Naive thymus-derived CD4-positive, alpha-beta T cell (primary cell): ENCODE data around the gene SUGCT. TPM values are rescaled to one million over a fixed set of nuclear protein-coding genes. Genes with fewer than 3 reads are reported as not detected.

ENCODE experiments used
- ATAC-seq: fragments of 150-1000 bp; cut with Tn5 transposase; 2 replicates; pipeline ENCODE4 v1.10.0; 2021; ENCODE audit warnings: mild to moderate bottlenecking, moderate library complexity
- CTCF ChIA-PET: fragments of 350-600 bp; sonication (Branson Sonifier 250); formaldehyde crosslinking; loops from one replicate; lab custom pipeline; 2021; ENCODE audit warnings: antibody characterized with exemption; lab: Charles Lee
- POLR2A ChIA-PET: fragments of 350-600 bp; sonication (Branson Sonifier 250); formaldehyde crosslinking; loops from one replicate; lab custom pipeline; 2021; ENCODE audit warnings: antibody characterized with exemption, inconsistent platforms; lab: Charles Lee
- DNase-seq, 9 donors: peaks; one replicate each; pipeline versions ENCODE4 v3.0.0 to v3.0.0-alpha.2; 2020 to 2022; ENCODE audit warnings: mixed read lengths in 1 of 9
- H3K27ac ChIP-seq: one replicate; pipeline ENCODE4 v1.7.0; 2013; ENCODE audit warnings: mild to moderate bottlenecking, low read depth, low read length, moderate library complexity
- H3K27me3 ChIP-seq, 2 donors: one replicate each; pipeline ENCODE4 v1.7.0; 2013; ENCODE audit warnings: low read length in 2 of 2, mild to moderate bottlenecking in 2 of 2, moderate library complexity in 2 of 2; ENCODE audit not compliant: control insufficient read depth in 2 of 2, insufficient read depth in 2 of 2
- H3K36me3 ChIP-seq, 3 experiments: 1 replicate in 2 of 3; 2 replicates in 1 of 3; pipeline ENCODE4 v1.7.0; 2013; ENCODE audit warnings: low read length in 3 of 3, mild to moderate bottlenecking in 3 of 3, moderate library complexity in 1 of 3; ENCODE audit not compliant: insufficient read depth in 3 of 3, control insufficient read depth in 2 of 3
- H3K4me1 ChIP-seq, 2 donors: one replicate each; pipeline ENCODE4 v1.7.0; 2013; ENCODE audit warnings: low read length in 2 of 2, mild to moderate bottlenecking in 2 of 2, moderate library complexity in 1 of 2; ENCODE audit not compliant: control insufficient read depth in 2 of 2, insufficient read depth in 2 of 2
- H3K4me3 ChIP-seq: 2 replicates; pipeline ENCODE4 v1.7.0; 2013; ENCODE audit warnings: mild to moderate bottlenecking, low read length
- H3K9me3 ChIP-seq, 3 experiments: 1 replicate in 2 of 3; 2 replicates in 1 of 3; pipeline ENCODE4 v1.7.0; 2013; ENCODE audit warnings: low read length in 3 of 3; ENCODE audit not compliant: control insufficient read depth in 2 of 3
- H3K27ac Mint-ChIP-seq, 9 donors: one replicate each; pipeline ENCODE4 v1.8.0; 2020 to 2022; ENCODE audit warnings: mixed read lengths in 9 of 9, mild to moderate bottlenecking in 8 of 9, moderate library complexity in 5 of 9, inconsistent platforms in 2 of 9
- H3K27me3 Mint-ChIP-seq, 5 donors: one replicate each; pipeline ENCODE4 v1.8.0; 2021 to 2022; ENCODE audit warnings: mixed read lengths in 5 of 5, mild to moderate bottlenecking in 1 of 5
- H3K36me3 Mint-ChIP-seq, 5 donors: one replicate each; pipeline ENCODE4 v1.8.0; 2020 to 2022; ENCODE audit warnings: mixed read lengths in 5 of 5, mild to moderate bottlenecking in 3 of 5, inconsistent platforms in 1 of 5
- H3K4me1 Mint-ChIP-seq, 7 donors: one replicate each; pipeline ENCODE4 v1.8.0; 2020 to 2022; ENCODE audit warnings: mixed read lengths in 7 of 7, mild to moderate bottlenecking in 3 of 7, inconsistent platforms in 1 of 7
- H3K4me3 Mint-ChIP-seq, 10 donors: one replicate each; pipeline ENCODE4 v1.8.0; 2020 to 2022; ENCODE audit warnings: mild to moderate bottlenecking in 10 of 10, mixed read lengths in 10 of 10, moderate library complexity in 6 of 10, inconsistent platforms in 2 of 10
- H3K9me3 Mint-ChIP-seq, 11 donors: one replicate each; pipeline ENCODE4 v1.8.0; 2020 to 2022; ENCODE audit warnings: mixed read lengths in 11 of 11, mild to moderate bottlenecking in 4 of 11, inconsistent platforms in 1 of 11, moderate library complexity in 1 of 11
- intact Hi-C, 2 donors: fragments of 100-400 bp; cut with micrococcal nuclease; formaldehyde crosslinking; loops; one replicate each; pipeline ENCODE4 v1.15.1; 2023
- polyA plus RNA-seq, 2 donors: library from polyadenylated mRNA; unstranded; fragments of 300-500 nt; fragmentation: Illumina TruSeq; gene quantifications; one replicate each; pipeline ENCODE4 v1.2.3, GENCODE V29; 2021
- total RNA-seq, 6 experiments: library from RNA in 5 of 6; stranded (reverse) in 5 of 6; gene quantifications; 1 replicate in 5 of 6; 2 replicates in 1 of 6; pipeline ENCODE4 v1.2.3 and lab custom pipeline; 2021 to 2026

Gene SUGCT
- total and polyA plus RNA-seq, 7 experiments from 2014 or later: 0.95 to 2.7 (median 2.2) TPM; not detected in 1

- no peaks in the 10 kb centered on the region for H3K4me1 Mint-ChIP-seq
These were observed 221.5 kb downstream of the SUGCT start for GRCh38 chr7:40356312-40356711.

DNA sequence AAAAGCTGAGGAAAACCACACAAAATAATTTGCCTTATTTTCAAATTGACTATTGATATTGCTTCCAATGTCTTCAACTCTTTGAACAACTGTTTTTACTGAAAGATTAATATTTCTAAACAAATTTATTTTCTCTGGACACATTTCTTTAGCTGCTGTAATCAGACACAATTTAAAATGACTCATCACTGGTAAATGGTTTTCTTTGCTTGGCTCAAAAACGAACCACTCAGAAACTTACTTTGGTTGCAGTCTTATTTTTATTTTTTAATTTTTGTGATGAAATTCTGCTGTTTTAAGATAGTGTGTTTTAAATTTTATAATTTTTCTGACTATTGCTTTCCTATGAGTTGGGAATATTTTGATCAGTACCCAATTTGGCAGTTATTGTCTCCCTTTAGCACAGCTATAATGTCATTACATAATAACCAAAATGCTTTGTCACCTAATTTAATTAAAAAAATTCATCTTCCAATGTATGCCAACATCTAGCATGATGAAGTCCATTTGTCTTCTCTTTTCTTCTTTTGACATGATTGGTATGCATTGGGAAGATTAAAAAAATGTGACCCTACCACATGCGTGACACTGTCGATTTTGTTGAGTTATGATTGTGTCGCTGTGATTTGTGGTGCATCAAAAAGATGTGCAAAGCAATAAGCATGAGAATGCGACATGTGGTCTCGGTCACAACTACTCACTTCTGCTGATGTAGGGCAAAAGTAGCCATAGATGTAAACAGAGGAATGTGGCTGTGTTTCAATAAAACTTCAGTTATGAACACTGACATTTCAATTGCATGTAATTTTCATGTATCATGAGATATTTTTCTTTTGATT is 222.3 kb downstream of the SUGCT start:
- H3K4me3 ChIP-seq: no peak overlapping the region
- no peaks in the 10 kb centered on the region for H3K4me1 Mint-ChIP-seq
- peaks cover 0 to 5% (median 0%) of the 10 kb centered on the region in 5 donors for H3K27me3 Mint-ChIP-seq
- H3K4me3 Mint-ChIP-seq: no peak overlapping the region
- H3K27ac ChIP-seq: no peak overlapping the region
- no peaks in the 10 kb centered on the region for H3K4me1 ChIP-seq
- CTCF ChIA-PET: no interaction called here
- no peaks in the 10 kb centered on the region for H3K27me3 ChIP-seq
- H3K27ac Mint-ChIP-seq: no peak overlapping the region
- no peaks in the 10 kb centered on the region for H3K9me3 ChIP-seq
- H3K9me3 Mint-ChIP-seq: peaks cover 0 to 7% (median 0%) of the 10 kb centered on the region in 11 donors
- DNase-seq (no peak), ATAC-seq (no peak)
- intact Hi-C loops: no loop called here
- H3K36me3 ChIP-seq: no peaks in the 10 kb centered on the region
- H3K36me3 Mint-ChIP-seq: peaks cover 0 to 4% (median 0%) of the 10 kb centered on the region in 5 donors
- POLR2A ChIA-PET: no interaction called here

More at GRCh38 chr7:40356312-40356711, 221.5 kb downstream of the SUGCT start:
- Mint-ChIP-seq H3K27me3 (peaks cover 0 to 6% (median 0%) of the 10 kb centered on the region in 5 donors), H3K4me3 (no peak overlapping the region), H3K27ac (no peak overlapping the region), H3K36me3 (peaks cover 0 to 4% (median 0%) of the 10 kb centered on the region in 5 donors), H3K9me3 (peaks cover 0 to 6% (median 0%) of the 10 kb centered on the region in 11 donors)
- H3K27ac ChIP-seq: no peak overlapping the region
- no peak overlapping the region for H3K4me3 ChIP-seq
- intact Hi-C loops: no loop called here
- no peak for ATAC-seq
- H3K27me3 ChIP-seq: no peaks in the 10 kb centered on the region
- H3K4me1 ChIP-seq: no peaks in the 10 kb centered on the region
- no peaks in the 10 kb centered on the region for H3K9me3 ChIP-seq
- CTCF ChIA-PET: no interaction called here
- H3K36me3 ChIP-seq: no peaks in the 10 kb centered on the region
- no peak for DNase-seq
- POLR2A ChIA-PET: no interaction called here

DNA sequence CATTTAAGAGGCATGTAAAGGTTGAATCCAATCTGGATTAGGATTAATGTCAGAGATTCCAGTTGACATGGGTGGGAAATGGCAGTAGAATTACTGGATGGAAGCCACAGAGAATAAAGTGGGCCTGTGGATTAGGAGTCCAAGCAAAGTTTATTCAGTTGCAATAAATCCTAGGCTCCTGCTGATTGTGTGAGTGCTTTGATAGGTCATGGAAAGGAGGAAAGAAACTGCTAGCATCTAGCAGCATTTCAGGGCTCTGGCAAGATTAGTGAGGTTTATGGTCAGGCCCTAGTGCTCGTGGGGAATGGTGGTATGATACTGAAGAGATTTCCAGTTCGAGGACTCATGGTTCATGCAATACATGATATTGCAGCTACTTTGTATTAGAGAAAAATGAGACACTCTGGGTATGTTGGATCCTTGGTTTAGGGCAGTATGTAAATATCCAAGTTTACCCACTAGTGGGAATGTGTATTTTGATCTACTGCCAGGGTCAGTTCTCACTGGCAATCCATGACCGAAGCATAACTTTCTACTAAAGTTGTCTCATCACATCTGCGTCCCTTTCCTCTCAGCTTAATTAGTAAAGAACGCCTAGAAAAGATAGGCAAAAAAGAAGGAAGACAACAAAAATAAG is 235.0 kb downstream of the SUGCT start:
- H3K27me3 Mint-ChIP-seq: peaks cover 0 to 11% (median 4%) of the 10 kb centered on the region in 5 donors
- POLR2A ChIA-PET: no interaction called here
- H3K27ac Mint-ChIP-seq: no peak overlapping the region
- H3K4me3 Mint-ChIP-seq: no peak overlapping the region
- no peaks in the 10 kb centered on the region for H3K9me3 ChIP-seq
- no peaks in the 10 kb centered on the region for H3K4me1 Mint-ChIP-seq
- no peak for ATAC-seq
- H3K4me3 ChIP-seq: no peak overlapping the region
- CTCF ChIA-PET: no interaction called here
- no peaks in the 10 kb centered on the region for H3K36me3 ChIP-seq
- peaks cover 0 to 15% (median 8%) of the 10 kb centered on the region in 11 donors for H3K9me3 Mint-ChIP-seq
- intact Hi-C loops: no loop called here
- H3K27ac ChIP-seq: no peak overlapping the region
- no peaks in the 10 kb centered on the region for H3K4me1 ChIP-seq
- peaks cover 0 to 4% (median 0%) of the 10 kb centered on the region in 5 donors for H3K36me3 Mint-ChIP-seq
- no peaks in the 10 kb centered on the region for H3K27me3 ChIP-seq
- DNase-seq: no peak

DNA sequence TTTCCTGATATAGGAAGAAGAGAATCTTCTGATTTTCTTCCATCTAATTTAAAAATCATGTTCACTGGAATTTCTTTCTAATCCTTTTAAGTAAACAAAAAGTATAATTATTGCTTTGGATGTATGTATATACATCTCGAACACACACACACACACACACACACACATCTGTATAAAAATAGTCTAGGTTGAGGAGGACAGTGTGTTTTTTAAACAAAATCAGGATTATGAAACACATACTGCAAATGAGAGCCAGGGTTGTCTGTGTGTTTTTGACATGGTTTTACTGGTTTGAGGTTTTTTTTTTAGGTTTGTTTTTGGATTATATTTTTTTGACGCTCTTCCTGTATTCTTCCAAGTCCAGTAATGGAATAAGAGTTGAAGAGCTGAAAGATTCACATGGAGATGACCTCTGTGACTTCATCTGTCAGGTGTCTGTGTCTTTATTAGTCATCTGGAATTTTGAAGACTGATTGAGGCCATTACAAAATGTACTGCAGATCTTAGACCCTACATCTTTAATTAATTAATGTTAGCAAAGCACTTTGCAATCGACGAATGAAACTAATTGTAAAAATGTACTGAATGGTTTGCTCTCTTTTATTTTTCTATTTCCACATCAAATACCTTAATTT is 237.1 kb downstream of the SUGCT start:
- Mint-ChIP-seq H3K4me1 (no peaks in the 10 kb centered on the region), H3K27ac (no peak overlapping the region)
- no peak for ATAC-seq

DNA sequence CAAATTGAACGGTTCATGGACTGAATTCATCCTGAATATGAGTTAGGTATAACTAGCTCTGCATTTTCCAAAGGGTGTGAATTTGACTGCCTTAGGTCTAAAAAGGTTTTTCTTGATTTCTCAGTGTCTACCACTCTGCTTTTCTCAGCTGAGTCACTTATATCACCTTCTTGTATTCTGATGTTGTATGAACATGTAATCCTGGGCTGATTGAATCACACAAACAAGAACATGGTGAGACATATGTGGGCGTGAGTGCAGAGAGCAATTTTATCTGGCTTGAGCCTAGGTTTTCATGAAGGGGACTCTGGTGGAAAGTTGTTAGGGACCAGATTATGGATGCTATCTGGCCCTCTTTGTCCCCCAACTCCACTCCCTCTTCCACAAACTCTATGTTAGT is 239.8 kb downstream of the SUGCT start:
- H3K27ac Mint-ChIP-seq: no peak overlapping the region
- Histone ChIP-seq H3K36me3 (no peaks in the 10 kb centered on the region), H3K9me3 (no peaks in the 10 kb centered on the region), H3K4me3 (no peak overlapping the region), H3K27ac (no peak overlapping the region), H3K4me1 (no peaks in the 10 kb centered on the region), H3K27me3 (no peaks in the 10 kb centered on the region)
- peaks cover 0 to 7% (median 0%) of the 10 kb centered on the region in 11 donors for H3K9me3 Mint-ChIP-seq
- POLR2A ChIA-PET: no interaction called here
- peaks cover 0 to 4% (median 0%) of the 10 kb centered on the region in 5 donors for H3K27me3 Mint-ChIP-seq
- CTCF ChIA-PET: no interaction called here
- no peak overlapping the region for H3K4me3 Mint-ChIP-seq
- H3K36me3 Mint-ChIP-seq: no peaks in the 10 kb centered on the region
- no peaks in the 10 kb centered on the region for H3K4me1 Mint-ChIP-seq
- intact Hi-C loops: no loop called here
- ATAC-seq: no peak
- DNase-seq: no peak

More for the DNA sequence above, 237.1 kb downstream of the SUGCT start:
- Histone ChIP-seq H3K27me3 (no peaks in the 10 kb centered on the region), H3K27ac (no peak overlapping the region), H3K36me3 (no peaks in the 10 kb centered on the region), H3K4me3 (no peak overlapping the region), H3K9me3 (no peaks in the 10 kb centered on the region), H3K4me1 (no peaks in the 10 kb centered on the region)
- Mint-ChIP-seq H3K4me3 (no peak overlapping the region), H3K9me3 (peaks cover 0 to 15% (median 5%) of the 10 kb centered on the region in 11 donors), H3K27me3 (peaks cover 0 to 11% (median 4%) of the 10 kb centered on the region in 5 donors), H3K36me3 (peaks cover 0 to 4% (median 0%) of the 10 kb centered on the region in 5 donors)
- no peak for DNase-seq
- intact Hi-C loops: no loop called here
- ChIA-PET POLR2A (interaction anchor here (0.8 kb wide), 1 partner anchor 386 kb away, joined by 3 read pairs; no protein-coding TSS in a partner anchor), CTCF (no interaction called here)

GRCh38 chr7:40380111-40380510 is 245.3 kb downstream of the SUGCT start:
- H3K36me3 ChIP-seq: no peaks in the 10 kb centered on the region
- no peak for DNase-seq
- CTCF ChIA-PET: no interaction called here
- H3K9me3 ChIP-seq: no peaks in the 10 kb centered on the region
- no peak overlapping the region for H3K27ac Mint-ChIP-seq
- no peaks in the 10 kb centered on the region for H3K4me1 Mint-ChIP-seq
- H3K27me3 ChIP-seq: no peaks in the 10 kb centered on the region
- no peaks in the 10 kb centered on the region for H3K4me1 ChIP-seq
- no peak for ATAC-seq
- H3K36me3 Mint-ChIP-seq: no peaks in the 10 kb centered on the region
- no peak overlapping the region for H3K4me3 Mint-ChIP-seq
- no peak overlapping the region for H3K27ac ChIP-seq
- POLR2A ChIA-PET: no interaction called here
- intact Hi-C loops: no loop called here
- peaks cover 0 to 12% (median 0%) of the 10 kb centered on the region in 11 donors for H3K9me3 Mint-ChIP-seq
- H3K4me3 ChIP-seq: no peak overlapping the region
- H3K27me3 Mint-ChIP-seq: peaks cover 0 to 6% (median 4%) of the 10 kb centered on the region in 5 donors
